ENCODE results near the gene SPACDR. TPM values are rescaled to one million over a fixed set of nuclear protein-coding genes. Genes with fewer than 3 reads are reported as not detected.
A peak's percentile ranks its signal among the peaks of the same experiment; 100 is the strongest.

The SPACDR gene
- total and polyA plus RNA-seq, 5 donors from 2014 or later, result 0.32 to 3.7 (median 0.32) TPM; not detected in 2

DNA sequence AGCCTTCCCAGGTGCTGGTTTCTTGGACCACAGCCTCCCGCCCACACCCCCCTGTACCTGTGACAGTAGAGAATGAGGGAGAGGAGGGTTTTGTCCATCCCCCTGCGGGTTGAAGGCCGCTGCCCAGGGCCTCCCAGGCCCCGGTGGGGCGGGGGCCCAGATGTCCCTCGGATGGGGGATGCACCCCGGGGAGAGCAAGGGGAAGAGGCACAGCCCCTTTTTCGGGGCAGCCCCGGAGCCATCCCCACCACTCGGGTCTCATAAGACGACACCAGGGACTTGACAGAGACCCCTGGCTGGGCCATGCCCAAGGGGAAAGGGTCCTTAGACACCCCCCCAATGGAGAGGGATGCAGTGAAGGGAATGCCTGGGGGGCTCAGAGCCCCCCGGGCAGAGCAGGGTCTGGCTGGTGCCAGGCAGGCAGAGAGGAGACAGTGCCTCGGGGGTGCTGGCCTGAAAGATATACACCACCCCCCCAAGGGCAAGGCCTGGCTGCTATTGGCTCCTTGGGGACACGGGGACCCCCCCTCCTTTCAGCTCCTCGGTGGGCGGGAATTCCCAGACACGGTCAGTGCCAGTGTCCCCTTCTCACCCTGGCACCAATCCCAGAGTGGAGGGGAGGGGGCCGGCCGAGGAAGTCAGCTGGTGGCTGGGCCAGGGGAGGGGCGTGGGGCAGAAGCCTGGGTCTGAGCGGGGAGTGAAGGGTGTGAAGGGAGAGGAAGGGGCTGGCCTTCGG lies 3.7 kb upstream of the SPACDR start:
- H3K27ac ChIP-seq (ENCODE audit: insufficient read depth, low read length, poor library complexity, severe bottlenecking), result no peak overlapping the region
- peaks cover 10% of the 10 kb centered on the region for H3K36me3 Mint-ChIP-seq
- H3K4me3 Mint-ChIP-seq, result no peak overlapping the region
- H3K9me3 Mint-ChIP-seq, result no peaks in the 10 kb centered on the region
- no peaks in the 10 kb centered on the region for H3K27me3 Mint-ChIP-seq
- DNase-seq (no peak), ATAC-seq (ENCODE audit: low read depth in 2 of 2) (no peak)
- H3K4me1 Mint-ChIP-seq, result peaks cover 0 to 29% (median 6%) of the 10 kb centered on the region in 4 donors
- H3K27me3 ChIP-seq (ENCODE audit: control insufficient read depth, insufficient read depth, low read length), result no peaks in the 10 kb centered on the region
- no peak overlapping the region for H3K4me3 ChIP-seq (ENCODE audit: low read depth, low read length)
- no peak overlapping the region for H3K27ac Mint-ChIP-seq
- no peaks in the 10 kb centered on the region for H3K9me3 ChIP-seq (ENCODE audit: control insufficient read depth in 2 of 2, low read length in 2 of 2)
- peaks cover 12% of the 10 kb centered on the region for H3K4me1 ChIP-seq (ENCODE audit: control insufficient read depth, insufficient read depth, low read length, poor library complexity, severe bottlenecking)
- peaks cover 43% of the 10 kb centered on the region for H3K36me3 ChIP-seq (ENCODE audit: control insufficient read depth, insufficient read depth, low read length)

DNA sequence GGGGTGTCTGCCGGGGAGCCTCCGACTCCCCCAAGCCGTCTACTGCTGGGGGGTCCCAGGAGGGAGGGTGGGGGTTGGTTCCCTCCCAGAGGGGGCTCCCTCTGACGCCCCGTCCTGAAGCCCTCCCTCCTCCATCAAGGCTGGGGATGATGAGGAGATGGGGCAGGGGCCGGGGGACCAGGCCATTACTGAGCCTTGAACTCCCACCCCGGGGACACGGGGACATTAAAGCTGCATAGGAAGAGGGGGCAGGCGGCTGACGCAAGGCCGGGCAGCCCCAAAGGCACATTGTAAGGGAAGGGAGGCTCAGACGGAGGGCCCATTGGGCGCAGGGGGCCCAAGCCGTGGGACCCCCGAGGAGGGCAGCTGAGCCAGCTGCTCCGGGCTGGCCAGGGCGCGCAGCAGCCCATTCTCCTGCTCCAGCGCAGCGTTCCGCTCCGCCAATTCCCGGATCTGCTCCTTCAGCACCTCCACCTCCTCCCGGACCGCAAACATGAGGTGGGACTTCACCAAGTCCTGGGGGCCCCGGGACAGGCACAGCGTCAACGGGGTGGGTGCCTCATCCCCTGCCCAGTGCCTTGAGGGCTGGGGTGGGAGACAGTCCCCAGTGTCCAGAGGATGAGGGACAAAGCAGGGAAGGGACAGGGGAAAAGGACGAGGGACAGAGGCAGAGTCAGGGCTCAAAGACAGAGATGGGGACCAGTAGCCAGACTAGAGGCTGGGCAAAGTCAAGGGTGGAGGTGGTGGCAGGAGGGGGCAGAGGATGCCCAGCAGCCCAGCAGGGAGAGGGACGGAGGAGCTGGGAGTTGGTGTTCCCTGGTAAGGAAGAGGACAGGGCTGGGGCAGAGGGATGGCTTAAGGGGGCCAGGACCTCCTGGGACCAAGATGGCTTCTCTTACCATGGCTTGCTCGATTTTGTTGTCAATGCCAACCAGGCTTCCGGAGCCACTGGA lies 2.9 kb upstream of the SPACDR start:
- H3K9me3 Mint-ChIP-seq, result no peaks in the 10 kb centered on the region
- peaks cover 8% of the 10 kb centered on the region for H3K4me1 ChIP-seq (ENCODE audit: control insufficient read depth, insufficient read depth, low read length, poor library complexity, severe bottlenecking)
- H3K36me3 ChIP-seq (ENCODE audit: control insufficient read depth, insufficient read depth, low read length), result peaks cover 40% of the 10 kb centered on the region
- no peak overlapping the region for H3K4me3 ChIP-seq (ENCODE audit: low read depth, low read length)
- H3K36me3 Mint-ChIP-seq, result peaks cover 10% of the 10 kb centered on the region
- H3K9me3 ChIP-seq (ENCODE audit: control insufficient read depth in 2 of 2, low read length in 2 of 2), result no peaks in the 10 kb centered on the region
- no peak for DNase-seq
- H3K4me3 Mint-ChIP-seq, result no peak overlapping the region
- no peak overlapping the region for H3K27ac Mint-ChIP-seq
- peaks cover 0 to 27% (median 5%) of the 10 kb centered on the region in 4 donors for H3K4me1 Mint-ChIP-seq
- H3K27me3 ChIP-seq (ENCODE audit: control insufficient read depth, insufficient read depth, low read length), result no peaks in the 10 kb centered on the region
- no peaks in the 10 kb centered on the region for H3K27me3 Mint-ChIP-seq
- no peak overlapping the region for H3K27ac ChIP-seq (ENCODE audit: insufficient read depth, low read length, poor library complexity, severe bottlenecking)
- no peak for ATAC-seq (ENCODE audit: low read depth in 2 of 2)

DNA sequence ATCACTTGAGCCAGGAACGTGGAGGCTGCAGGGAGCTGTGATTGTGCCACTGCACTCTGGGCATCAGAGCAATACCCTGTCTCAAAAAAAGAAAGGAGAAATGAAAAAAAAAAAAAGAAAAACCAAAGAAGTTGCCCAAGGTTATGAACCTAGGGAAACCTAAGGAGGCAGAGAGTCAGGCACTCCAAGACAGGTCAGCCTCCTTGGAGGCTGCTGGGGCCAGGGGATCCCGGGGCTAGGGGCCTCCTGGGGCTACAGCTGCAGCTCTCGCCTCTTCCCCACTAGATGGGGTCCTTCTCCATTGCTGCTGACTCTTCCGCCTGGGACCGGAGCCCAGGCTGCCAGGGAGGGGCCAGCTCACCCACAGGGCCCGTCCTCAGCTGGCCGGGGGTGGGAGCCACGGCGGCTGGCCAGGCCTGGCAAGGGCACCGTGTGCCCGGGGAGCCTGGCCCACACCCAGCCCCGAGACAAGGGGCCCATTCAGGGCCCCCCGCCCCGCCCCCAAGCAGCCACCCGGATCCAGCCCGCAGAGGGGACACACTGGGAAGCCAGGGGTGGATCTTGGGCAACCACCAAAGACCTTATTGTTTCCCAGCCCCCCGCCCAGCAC lies 1.7 kb upstream of the SPACDR start:
- Histone ChIP-seq H3K27me3 (ENCODE audit: control insufficient read depth, insufficient read depth, low read length) (no peaks in the 10 kb centered on the region), H3K4me3 (ENCODE audit: low read depth, low read length) (no peak overlapping the region), H3K9me3 (ENCODE audit: control insufficient read depth in 2 of 2, low read length in 2 of 2) (no peaks in the 10 kb centered on the region), H3K27ac (ENCODE audit: insufficient read depth, low read length, poor library complexity, severe bottlenecking) (no peak overlapping the region), H3K4me1 (ENCODE audit: control insufficient read depth, insufficient read depth, low read length, poor library complexity, severe bottlenecking) (peaks cover 8% of the 10 kb centered on the region), H3K36me3 (ENCODE audit: control insufficient read depth, insufficient read depth, low read length) (peaks cover 35% of the 10 kb centered on the region)
- Mint-ChIP-seq H3K27ac (peak overlapping the region in 1 of 3 donors; percentile 65), H3K4me1 (peaks cover 0 to 23% (median 5%) of the 10 kb centered on the region in 4 donors), H3K36me3 (peaks cover 10% of the 10 kb centered on the region), H3K4me3 (no peak overlapping the region), H3K27me3 (no peaks in the 10 kb centered on the region), H3K9me3 (no peaks in the 10 kb centered on the region)
- no peak for ATAC-seq (ENCODE audit: low read depth in 2 of 2)
- DNase-seq, result no peak

DNA sequence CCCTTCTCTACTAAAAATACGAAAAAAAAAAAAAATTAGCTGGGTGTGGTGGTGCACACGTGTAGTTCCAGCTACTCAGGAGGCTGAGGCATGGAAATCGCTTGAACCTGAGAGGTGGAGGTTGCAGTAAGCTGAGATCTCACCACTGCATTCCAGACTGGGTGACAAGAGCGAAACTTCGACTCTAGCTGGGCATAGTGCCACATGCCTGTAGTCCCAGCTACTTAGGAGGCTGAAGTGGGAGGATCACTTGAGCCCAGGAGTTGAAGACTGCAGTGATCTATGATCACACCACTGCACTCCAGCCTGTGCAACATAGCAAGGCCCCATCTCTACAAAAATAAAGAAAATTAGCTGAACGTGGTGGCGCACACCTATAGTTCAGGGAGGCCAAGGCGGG lies 1.2 kb upstream of the SPACDR start:
- Histone ChIP-seq H3K4me1 (ENCODE audit: control insufficient read depth, insufficient read depth, low read length, poor library complexity, severe bottlenecking) (peaks cover 8% of the 10 kb centered on the region), H3K27ac (ENCODE audit: insufficient read depth, low read length, poor library complexity, severe bottlenecking) (no peak overlapping the region), H3K4me3 (ENCODE audit: low read depth, low read length) (no peak overlapping the region), H3K36me3 (ENCODE audit: control insufficient read depth, insufficient read depth, low read length) (peaks cover 32% of the 10 kb centered on the region), H3K9me3 (ENCODE audit: control insufficient read depth in 2 of 2, low read length in 2 of 2) (no peaks in the 10 kb centered on the region), H3K27me3 (ENCODE audit: control insufficient read depth, insufficient read depth, low read length) (no peaks in the 10 kb centered on the region)
- Mint-ChIP-seq H3K4me1 (peaks cover 0 to 19% (median 5%) of the 10 kb centered on the region in 4 donors), H3K36me3 (peaks cover 6% of the 10 kb centered on the region), H3K27ac (peak overlapping the region in 1 of 3 donors; percentile 65), H3K9me3 (no peaks in the 10 kb centered on the region), H3K27me3 (no peaks in the 10 kb centered on the region), H3K4me3 (no peak overlapping the region)
- ATAC-seq (ENCODE audit: low read depth in 2 of 2) (no peak), DNase-seq (no peak)

DNA sequence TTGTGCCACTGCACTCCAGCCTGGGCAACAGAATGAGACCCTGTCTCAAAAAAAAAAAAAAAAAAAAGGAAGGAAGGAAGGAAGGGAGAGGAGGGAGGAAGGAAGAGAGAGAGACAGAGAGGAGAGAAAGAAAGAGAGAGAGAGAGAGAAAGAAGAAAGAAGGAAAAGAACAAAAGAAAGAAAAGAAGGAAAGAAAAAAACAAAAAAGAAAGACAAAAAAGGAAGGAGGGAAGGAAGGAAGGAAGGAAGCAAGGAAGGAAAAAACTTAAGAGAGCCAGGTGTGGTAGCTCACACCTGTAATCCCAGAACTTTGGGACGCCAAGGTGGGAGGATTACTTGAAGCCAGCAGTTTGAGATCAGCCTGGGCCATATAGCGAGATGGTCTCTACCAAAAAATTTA lies 731 bp upstream of the SPACDR start:
- DNase-seq (no peak), ATAC-seq (ENCODE audit: low read depth in 2 of 2) (no peak)
- H3K27me3 Mint-ChIP-seq, result no peaks in the 10 kb centered on the region
- Histone ChIP-seq H3K9me3 (ENCODE audit: control insufficient read depth in 2 of 2, low read length in 2 of 2) (no peaks in the 10 kb centered on the region), H3K27ac (ENCODE audit: insufficient read depth, low read length, poor library complexity, severe bottlenecking) (no peak overlapping the region), H3K36me3 (ENCODE audit: control insufficient read depth, insufficient read depth, low read length) (peaks cover 32% of the 10 kb centered on the region), H3K27me3 (ENCODE audit: control insufficient read depth, insufficient read depth, low read length) (no peaks in the 10 kb centered on the region), H3K4me3 (ENCODE audit: low read depth, low read length) (no peak overlapping the region), H3K4me1 (ENCODE audit: control insufficient read depth, insufficient read depth, low read length, poor library complexity, severe bottlenecking) (peaks cover 7% of the 10 kb centered on the region)
- H3K9me3 Mint-ChIP-seq, result no peaks in the 10 kb centered on the region
- H3K4me3 Mint-ChIP-seq, result no peak overlapping the region
- H3K27ac Mint-ChIP-seq, result no peak overlapping the region
- H3K36me3 Mint-ChIP-seq, result peaks cover 6% of the 10 kb centered on the region
- H3K4me1 Mint-ChIP-seq, result peaks cover 0 to 14% (median 5%) of the 10 kb centered on the region in 4 donors

DNA sequence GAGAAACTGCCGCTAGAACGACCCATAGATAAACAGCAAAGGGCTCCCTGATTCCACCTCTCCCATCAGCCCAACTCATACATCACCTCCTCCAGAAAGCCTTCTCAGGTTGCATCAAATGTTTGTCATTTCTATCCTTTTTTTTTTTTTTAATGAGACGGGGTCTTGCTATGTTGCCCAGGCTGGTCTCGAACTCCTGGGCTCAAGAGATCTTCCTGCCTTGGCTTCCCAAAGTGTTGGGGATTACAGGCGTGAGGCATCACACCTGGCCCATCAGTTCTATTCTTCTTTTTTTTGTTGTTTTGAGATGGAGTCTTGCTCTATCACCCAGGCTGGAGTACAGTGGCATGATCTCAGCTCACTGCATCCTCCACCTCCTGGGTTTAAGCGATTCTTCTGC lies 7.0 kb downstream of the SPACDR start:
- Histone ChIP-seq H3K9me3 (ENCODE audit: control insufficient read depth in 2 of 2, low read length in 2 of 2) (no peaks in the 10 kb centered on the region), H3K4me1 (ENCODE audit: control insufficient read depth, insufficient read depth, low read length, poor library complexity, severe bottlenecking) (no peaks in the 10 kb centered on the region), H3K27ac (ENCODE audit: insufficient read depth, low read length, poor library complexity, severe bottlenecking) (no peak overlapping the region), H3K4me3 (ENCODE audit: low read depth, low read length) (no peak overlapping the region), H3K27me3 (ENCODE audit: control insufficient read depth, insufficient read depth, low read length) (no peaks in the 10 kb centered on the region), H3K36me3 (ENCODE audit: control insufficient read depth, insufficient read depth, low read length) (peaks cover 6% of the 10 kb centered on the region)
- Mint-ChIP-seq H3K4me1 (peaks cover 0 to 15% (median 5%) of the 10 kb centered on the region in 4 donors), H3K27ac (no peak overlapping the region), H3K27me3 (no peaks in the 10 kb centered on the region), H3K9me3 (no peaks in the 10 kb centered on the region), H3K4me3 (no peak overlapping the region), H3K36me3 (peaks cover 7% of the 10 kb centered on the region)
- no peak for ATAC-seq (ENCODE audit: low read depth in 2 of 2)
- DNase-seq, result no peak

DNA sequence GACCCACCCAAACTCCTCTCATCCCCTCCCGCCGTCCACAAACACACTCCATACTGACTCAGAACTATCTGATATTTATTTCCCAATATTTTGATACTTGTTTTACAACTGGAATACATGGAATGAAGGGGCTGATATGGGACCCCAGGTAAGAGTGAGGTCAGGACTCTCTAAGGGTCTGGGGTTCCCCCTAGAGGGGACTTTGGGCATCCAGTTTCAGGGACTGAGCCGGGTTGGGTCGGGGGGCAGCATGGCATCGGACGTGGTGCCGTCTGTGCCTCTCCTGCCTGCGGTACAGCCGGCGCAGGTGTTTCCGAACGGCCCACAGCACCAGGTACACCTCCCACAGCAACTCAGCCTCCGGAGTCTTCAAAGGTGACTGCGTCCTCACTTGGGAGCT lies 7.5 kb downstream of the SPACDR start:
- Histone ChIP-seq H3K4me3 (ENCODE audit: low read depth, low read length) (no peak overlapping the region), H3K27me3 (ENCODE audit: control insufficient read depth, insufficient read depth, low read length) (no peaks in the 10 kb centered on the region), H3K36me3 (ENCODE audit: control insufficient read depth, insufficient read depth, low read length) (peaks cover 6% of the 10 kb centered on the region), H3K4me1 (ENCODE audit: control insufficient read depth, insufficient read depth, low read length, poor library complexity, severe bottlenecking) (no peaks in the 10 kb centered on the region), H3K27ac (ENCODE audit: insufficient read depth, low read length, poor library complexity, severe bottlenecking) (no peak overlapping the region), H3K9me3 (ENCODE audit: control insufficient read depth in 2 of 2, low read length in 2 of 2) (no peaks in the 10 kb centered on the region)
- DNase-seq (no peak), ATAC-seq (ENCODE audit: low read depth in 2 of 2) (no peak)
- Mint-ChIP-seq H3K27ac (peak overlapping the region in 1 of 3 donors; percentile 78), H3K4me1 (peaks cover 0 to 15% (median 5%) of the 10 kb centered on the region in 4 donors), H3K4me3 (no peak overlapping the region), H3K36me3 (peaks cover 4% of the 10 kb centered on the region), H3K27me3 (no peaks in the 10 kb centered on the region), H3K9me3 (no peaks in the 10 kb centered on the region)
